ENCODE results near the gene EVC.

EVC gene

GRCh38 chr4:5812506-5813229, 101.7 kb downstream of the EVC start:
- Histone ChIP-seq H3K27me3 (ENCODE audit: control insufficient read depth in 5 of 5, insufficient read depth in 4 of 5, low read length in 5 of 5) (no peaks in the 10 kb centered on the region), H3K4me3 (ENCODE audit: low read depth in 1 of 5, low read length in 5 of 5) (no peak overlapping the region), H3K9ac (ENCODE audit: low read length in 5 of 5) (no peak overlapping the region), H3K27ac (ENCODE audit: low read depth, low read length) (no peak overlapping the region), H3K4me1 (ENCODE audit: control insufficient read depth in 5 of 5, insufficient read depth in 5 of 5, low read length in 5 of 5) (peaks cover 0 to 5% (median 0%) of the 10 kb centered on the region in 5 donors), H3K9me3 (ENCODE audit: control insufficient read depth in 5 of 5, low read length in 5 of 5) (peaks cover 0 to 8% (median 4%) of the 10 kb centered on the region in 5 donors), H3K36me3 (ENCODE audit: control insufficient read depth in 5 of 5, insufficient read depth in 5 of 5, low read length in 5 of 5) (peaks cover 0 to 61% (median 50%) of the 10 kb centered on the region in 5 donors)

DNA sequence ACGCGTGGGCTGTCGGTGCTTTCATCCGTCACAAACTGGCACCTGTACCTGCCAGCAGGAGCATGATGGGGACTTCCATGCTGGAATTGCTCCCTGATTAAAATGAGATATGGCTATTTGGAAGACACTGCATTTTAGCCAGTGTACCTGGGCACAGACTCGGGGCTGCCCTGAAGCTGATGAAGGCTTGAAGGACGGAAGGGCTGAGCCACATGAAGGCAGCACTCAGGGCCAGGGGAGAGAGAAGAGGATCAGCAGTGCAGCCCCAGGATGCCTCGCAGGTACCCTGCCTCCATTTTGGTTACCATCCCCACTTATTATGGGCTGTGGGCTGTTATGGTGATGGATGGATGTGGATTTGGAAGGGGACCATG, 102.9 kb downstream of the EVC start:
- Histone ChIP-seq H3K4me3 (ENCODE audit: low read depth in 1 of 5, low read length in 5 of 5) (no peak overlapping the region), H3K4me1 (ENCODE audit: control insufficient read depth in 5 of 5, insufficient read depth in 5 of 5, low read length in 5 of 5) (no peaks in the 10 kb centered on the region), H3K9me3 (ENCODE audit: control insufficient read depth in 5 of 5, low read length in 5 of 5) (peaks cover 0 to 8% (median 4%) of the 10 kb centered on the region in 5 donors), H3K36me3 (ENCODE audit: control insufficient read depth in 5 of 5, insufficient read depth in 5 of 5, low read length in 5 of 5) (peaks cover 0 to 54% (median 42%) of the 10 kb centered on the region in 5 donors), H3K27ac (ENCODE audit: low read depth, low read length) (no peak overlapping the region), H3K27me3 (ENCODE audit: control insufficient read depth in 5 of 5, insufficient read depth in 4 of 5, low read length in 5 of 5) (no peaks in the 10 kb centered on the region), H3K9ac (ENCODE audit: low read length in 5 of 5) (no peak overlapping the region)

DNA sequence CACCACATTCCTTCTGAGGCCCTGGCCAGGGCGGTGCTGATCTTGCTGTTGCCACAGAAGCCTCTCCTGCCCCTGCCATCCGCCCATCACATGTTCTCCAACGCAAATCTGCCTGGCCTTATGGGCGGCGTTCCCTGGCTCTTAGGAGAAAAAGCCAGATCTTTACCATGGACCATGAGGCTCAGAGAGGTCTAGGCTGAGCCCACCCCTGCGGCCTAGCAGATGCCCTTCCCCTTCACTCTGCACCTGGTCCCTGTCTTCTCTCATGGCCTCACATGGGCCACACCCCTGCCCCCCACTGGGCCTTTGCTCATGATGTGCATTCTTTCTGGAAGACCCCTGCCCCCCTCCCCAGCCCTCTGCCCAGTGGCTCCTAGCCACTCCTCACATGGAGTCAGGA, 103.4 kb downstream of the EVC start:
- Histone ChIP-seq H3K4me1 (ENCODE audit: control insufficient read depth in 5 of 5, insufficient read depth in 5 of 5, low read length in 5 of 5) (no peaks in the 10 kb centered on the region), H3K27me3 (ENCODE audit: control insufficient read depth in 5 of 5, insufficient read depth in 4 of 5, low read length in 5 of 5) (no peaks in the 10 kb centered on the region), H3K4me3 (ENCODE audit: low read depth in 1 of 5, low read length in 5 of 5) (no peak overlapping the region), H3K27ac (ENCODE audit: low read depth, low read length) (no peak overlapping the region), H3K9ac (ENCODE audit: low read length in 5 of 5) (no peak overlapping the region), H3K36me3 (ENCODE audit: control insufficient read depth in 5 of 5, insufficient read depth in 5 of 5, low read length in 5 of 5) (peaks cover 0 to 52% (median 37%) of the 10 kb centered on the region in 5 donors), H3K9me3 (ENCODE audit: control insufficient read depth in 5 of 5, low read length in 5 of 5) (peaks cover 0 to 8% (median 4%) of the 10 kb centered on the region in 5 donors)

- Histone ChIP-seq H3K9me3 (ENCODE audit: control insufficient read depth in 5 of 5, low read length in 5 of 5) (peaks cover 0 to under 1% (median under 1%) of the 10 kb centered on the region in 5 donors), H3K9ac (ENCODE audit: low read length in 5 of 5) (no peak overlapping the region), H3K36me3 (ENCODE audit: control insufficient read depth in 5 of 5, insufficient read depth in 5 of 5, low read length in 5 of 5) (peaks cover 0 to 46% (median 28%) of the 10 kb centered on the region in 5 donors), H3K4me3 (ENCODE audit: low read depth in 1 of 5, low read length in 5 of 5) (no peak overlapping the region), H3K27me3 (ENCODE audit: control insufficient read depth in 5 of 5, insufficient read depth in 4 of 5, low read length in 5 of 5) (no peaks in the 10 kb centered on the region), H3K27ac (ENCODE audit: low read depth, low read length) (no peak overlapping the region), H3K4me1 (ENCODE audit: control insufficient read depth in 5 of 5, insufficient read depth in 5 of 5, low read length in 5 of 5) (no peaks in the 10 kb centered on the region)
These were observed 104.6 kb downstream of the EVC start for GRCh38 chr4:5815641-5816040.

GRCh38 chr4:5816101-5816500, 105.1 kb downstream of the EVC start:
- Histone ChIP-seq H3K9me3 (ENCODE audit: control insufficient read depth in 5 of 5, low read length in 5 of 5) (no peaks in the 10 kb centered on the region), H3K4me3 (ENCODE audit: low read depth in 1 of 5, low read length in 5 of 5) (no peak overlapping the region), H3K36me3 (ENCODE audit: control insufficient read depth in 5 of 5, insufficient read depth in 5 of 5, low read length in 5 of 5) (peaks cover 0 to 46% (median 27%) of the 10 kb centered on the region in 5 donors), H3K27me3 (ENCODE audit: control insufficient read depth in 5 of 5, insufficient read depth in 4 of 5, low read length in 5 of 5) (no peaks in the 10 kb centered on the region), H3K9ac (ENCODE audit: low read length in 5 of 5) (no peak overlapping the region), H3K27ac (ENCODE audit: low read depth, low read length) (no peak overlapping the region), H3K4me1 (ENCODE audit: control insufficient read depth in 5 of 5, insufficient read depth in 5 of 5, low read length in 5 of 5) (no peaks in the 10 kb centered on the region)

DNA sequence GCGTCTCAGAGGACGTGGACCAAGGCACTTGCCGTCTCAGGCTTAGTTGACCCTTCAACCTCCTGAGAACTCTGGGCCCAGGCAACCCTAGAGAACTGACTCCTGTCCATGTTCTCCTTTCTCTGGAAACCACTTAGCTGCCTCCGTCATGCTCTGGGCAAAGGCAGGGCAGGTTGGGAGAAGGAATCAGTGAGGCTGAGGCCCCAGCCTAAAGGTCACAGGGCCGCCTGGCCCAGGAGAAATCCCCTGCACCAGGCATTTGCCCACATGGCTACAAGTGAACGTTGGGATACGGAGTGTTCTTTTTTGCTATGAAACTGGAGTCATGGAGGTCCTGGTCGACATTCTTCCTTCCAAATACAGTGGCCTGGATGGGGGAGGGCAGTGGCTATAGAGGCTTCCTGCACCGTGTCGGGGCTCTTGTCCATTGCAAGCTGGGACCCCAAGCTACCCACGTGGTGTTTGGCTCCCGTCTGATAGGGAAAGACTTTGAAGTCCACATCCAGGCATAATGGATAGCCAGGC, 105.9 kb downstream of the EVC start:
- Histone ChIP-seq H3K4me3 (ENCODE audit: low read depth in 1 of 5, low read length in 5 of 5) (no peak overlapping the region), H3K27me3 (ENCODE audit: control insufficient read depth in 5 of 5, insufficient read depth in 4 of 5, low read length in 5 of 5) (no peaks in the 10 kb centered on the region), H3K27ac (ENCODE audit: low read depth, low read length) (no peak overlapping the region), H3K36me3 (ENCODE audit: control insufficient read depth in 5 of 5, insufficient read depth in 5 of 5, low read length in 5 of 5) (peaks cover 0 to 41% (median 23%) of the 10 kb centered on the region in 5 donors), H3K4me1 (ENCODE audit: control insufficient read depth in 5 of 5, insufficient read depth in 5 of 5, low read length in 5 of 5) (no peaks in the 10 kb centered on the region), H3K9ac (ENCODE audit: low read length in 5 of 5) (no peak overlapping the region), H3K9me3 (ENCODE audit: control insufficient read depth in 5 of 5, low read length in 5 of 5) (no peaks in the 10 kb centered on the region)

DNA sequence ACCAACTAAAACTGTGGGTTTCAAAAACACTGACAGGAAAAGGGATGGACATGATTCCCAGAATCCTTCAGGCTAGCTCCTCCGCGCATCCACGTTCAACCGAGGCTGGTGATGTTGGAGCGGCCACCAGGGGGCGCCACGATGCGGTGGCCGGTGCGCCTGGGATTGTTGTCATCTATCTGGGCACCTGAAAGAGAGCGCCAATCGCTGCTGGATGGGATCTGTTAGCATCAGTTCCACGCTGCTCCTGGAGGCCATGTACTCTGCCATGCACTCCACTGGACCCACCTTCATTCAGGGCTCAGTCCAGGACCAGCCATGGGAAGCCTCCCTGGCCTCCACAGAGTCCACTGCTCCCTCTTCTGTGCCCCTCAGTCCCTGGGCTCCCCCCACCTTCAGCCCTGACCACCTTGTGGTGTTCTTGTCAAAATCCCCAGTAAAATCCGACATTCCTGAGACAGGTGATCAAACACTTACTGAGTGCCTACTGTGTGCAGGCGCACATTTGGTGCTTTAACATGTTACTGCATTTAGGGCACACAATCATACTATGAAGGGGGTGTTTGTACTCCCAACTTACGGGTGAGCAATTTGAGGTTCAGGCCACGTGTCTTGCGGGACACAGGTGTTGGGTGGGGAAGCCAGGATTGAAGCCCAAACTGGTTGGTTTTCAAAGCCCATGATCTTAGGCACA, 110.8 kb downstream of the EVC start:
- no peak overlapping the region for H3K4me3 ChIP-seq (ENCODE audit: low read depth in 1 of 5, low read length in 5 of 5)
- H3K9ac ChIP-seq (ENCODE audit: low read length in 5 of 5), result no peak overlapping the region
- H3K36me3 ChIP-seq (ENCODE audit: control insufficient read depth in 5 of 5, insufficient read depth in 5 of 5, low read length in 5 of 5), result peaks cover 0 to 20% (median 9%) of the 10 kb centered on the region in 5 donors
- H3K27ac ChIP-seq (ENCODE audit: low read depth, low read length), result no peak overlapping the region
- H3K4me1 ChIP-seq (ENCODE audit: control insufficient read depth in 5 of 5, insufficient read depth in 5 of 5, low read length in 5 of 5), result peaks cover 0 to 3% (median 0%) of the 10 kb centered on the region in 5 donors
- no peaks in the 10 kb centered on the region for H3K27me3 ChIP-seq (ENCODE audit: control insufficient read depth in 5 of 5, insufficient read depth in 4 of 5, low read length in 5 of 5)
- H3K9me3 ChIP-seq (ENCODE audit: control insufficient read depth in 5 of 5, low read length in 5 of 5), result no peaks in the 10 kb centered on the region

- Histone ChIP-seq H3K9ac (ENCODE audit: low read length in 5 of 5) (no peak overlapping the region), H3K27ac (ENCODE audit: low read depth, low read length) (no peak overlapping the region), H3K4me1 (ENCODE audit: control insufficient read depth in 5 of 5, insufficient read depth in 5 of 5, low read length in 5 of 5) (peaks cover 5 to 11% (median 8%) of the 10 kb centered on the region in 5 donors), H3K27me3 (ENCODE audit: control insufficient read depth in 5 of 5, insufficient read depth in 4 of 5, low read length in 5 of 5) (no peaks in the 10 kb centered on the region), H3K4me3 (ENCODE audit: low read depth in 1 of 5, low read length in 5 of 5) (no peak overlapping the region), H3K9me3 (ENCODE audit: control insufficient read depth in 5 of 5, low read length in 5 of 5) (no peaks in the 10 kb centered on the region), H3K36me3 (ENCODE audit: control insufficient read depth in 5 of 5, insufficient read depth in 5 of 5, low read length in 5 of 5) (peaks cover 0 to 20% (median 9%) of the 10 kb centered on the region in 5 donors)
These were observed 111.6 kb downstream of the EVC start for GRCh38 chr4:5822619-5823018.

GRCh38 chr4:5823542-5824211, 112.7 kb downstream of the EVC start:
- no peak overlapping the region for H3K4me3 ChIP-seq (ENCODE audit: low read depth in 1 of 5, low read length in 5 of 5)
- no peak overlapping the region for H3K27ac ChIP-seq (ENCODE audit: low read depth, low read length)
- peaks cover 0 to 18% (median 9%) of the 10 kb centered on the region in 5 donors for H3K36me3 ChIP-seq (ENCODE audit: control insufficient read depth in 5 of 5, insufficient read depth in 5 of 5, low read length in 5 of 5)
- H3K4me1 ChIP-seq (ENCODE audit: control insufficient read depth in 5 of 5, insufficient read depth in 5 of 5, low read length in 5 of 5), result peaks cover 7 to 17% (median 16%) of the 10 kb centered on the region in 5 donors
- H3K27me3 ChIP-seq (ENCODE audit: control insufficient read depth in 5 of 5, insufficient read depth in 4 of 5, low read length in 5 of 5), result no peaks in the 10 kb centered on the region
- H3K9me3 ChIP-seq (ENCODE audit: control insufficient read depth in 5 of 5, low read length in 5 of 5), result no peaks in the 10 kb centered on the region
- H3K9ac ChIP-seq (ENCODE audit: low read length in 5 of 5), result no peak overlapping the region

Data from subcutaneous abdominal adipose tissue (tissue), 5 donors.